ENCODE data around the gene ADGRE3. TPM values are rescaled to one million over a fixed set of nuclear protein-coding genes. Genes with fewer than 3 reads are reported as not detected.
A peak's percentile ranks its signal among the peaks of the same experiment; 100 is the strongest.
"Not testable (repeated sequence)": the region's sequence is repeated elsewhere in the genome, so short reads cannot be mapped to it uniquely, and the experiment has no call there.

Gene ADGRE3
- total RNA-seq, 6 donors from 2014 or later, result 0.76 to 9.6 (median 2.4) TPM; not detected in 1

- DNase-seq (no peak), ATAC-seq (ENCODE audit: low FRiP score in 2 of 2) (no peak)
- no peaks in the 10 kb centered on the region for H3K9me3 ChIP-seq
- H3K4me1 ChIP-seq, result no peaks in the 10 kb centered on the region
- no peaks in the 10 kb centered on the region for H3K27me3 ChIP-seq
- no peak for TF ChIP-seq CTCF (IDR thresholded peaks at IDR 0.05)
- no peak for TF ChIP-seq EP300 (IDR thresholded peaks at IDR 0.05)
- TF ChIP-seq POLR2AphosphoS5 (IDR thresholded peaks at IDR 0.05), result no peak
- no peak for TF ChIP-seq POLR2A (IDR thresholded peaks at IDR 0.05)
- H3K27ac ChIP-seq, result no peak overlapping the region
- no peak overlapping the region for H3K4me3 ChIP-seq
- no peaks in the 10 kb centered on the region for H3K36me3 ChIP-seq
- 64 to 77% methylated on average over 9 of the region's 9 CpGs for WGBS, 2 donors
These were observed 68.0 kb downstream of the ADGRE3 start for GRCh38 chr19:14606627-14607026.

- H3K4me1 ChIP-seq, result no peaks in the 10 kb centered on the region
- H3K9me3 ChIP-seq, result no peaks in the 10 kb centered on the region
- WGBS, 2 donors, result 70 to 90% methylated on average over 2 of the region's 2 CpGs
- ATAC-seq (ENCODE audit: low FRiP score in 2 of 2) (no peak), DNase-seq (no peak)
- TF ChIP-seq POLR2AphosphoS5 (IDR thresholded peaks at IDR 0.05) (no peak), POLR2A (IDR thresholded peaks at IDR 0.05) (no peak), CTCF (IDR thresholded peaks at IDR 0.05) (no peak), EP300 (IDR thresholded peaks at IDR 0.05) (no peak)
- H3K27ac ChIP-seq, result no peak overlapping the region
- no peaks in the 10 kb centered on the region for H3K27me3 ChIP-seq
- no peaks in the 10 kb centered on the region for H3K36me3 ChIP-seq
- H3K4me3 ChIP-seq, result no peak overlapping the region
These were observed 70.7 kb downstream of the ADGRE3 start for GRCh38 chr19:14603990-14604387.

GRCh38 chr19:14599548-14600147, 75.0 kb downstream of the ADGRE3 start:
- no peaks in the 10 kb centered on the region for H3K27me3 ChIP-seq
- no peaks in the 10 kb centered on the region for H3K9me3 ChIP-seq
- no peaks in the 10 kb centered on the region for H3K36me3 ChIP-seq
- no peak for DNase-seq
- TF ChIP-seq CTCF (IDR thresholded peaks at IDR 0.05) (no peak), POLR2A (IDR thresholded peaks at IDR 0.05) (no peak)
- no peak overlapping the region for H3K27ac ChIP-seq
- H3K4me1 ChIP-seq, result no peaks in the 10 kb centered on the region
- no peak for ATAC-seq (ENCODE audit: low FRiP score in 2 of 2)
- no peak overlapping the region for H3K4me3 ChIP-seq
- WGBS, 2 donors, result 90 to 91% methylated on average over 4 to 8 of the region's 8 CpGs

- no peak for ATAC-seq (ENCODE audit: low FRiP score in 2 of 2)
- 85 to 91% methylated on average over 3 of the region's 3 CpGs for WGBS, 2 donors
- Histone ChIP-seq H3K4me1 (no peaks in the 10 kb centered on the region), H3K27me3 (no peaks in the 10 kb centered on the region), H3K4me3 (no peak overlapping the region), H3K9me3 (no peaks in the 10 kb centered on the region), H3K36me3 (no peaks in the 10 kb centered on the region), H3K27ac (no peak overlapping the region)
- no peak for DNase-seq
- TF ChIP-seq POLR2AphosphoS5 (IDR thresholded peaks at IDR 0.05) (no peak), EP300 (IDR thresholded peaks at IDR 0.05) (no peak), POLR2A (IDR thresholded peaks at IDR 0.05) (no peak), CTCF (IDR thresholded peaks at IDR 0.05) (no peak)
These were observed 79.1 kb downstream of the ADGRE3 start for GRCh38 chr19:14595558-14595957.

GRCh38 chr19:14589433-14589832, 85.2 kb downstream of the ADGRE3 start:
- not testable (repeated sequence) for H3K4me1 ChIP-seq; H3K36me3 ChIP-seq; H3K27me3 ChIP-seq; H3K4me3 ChIP-seq; DNase-seq; ATAC-seq (ENCODE audit: low FRiP score in 2 of 2); H3K9me3 ChIP-seq; H3K27ac ChIP-seq
- 94% methylated on average over 3 of the region's 4 CpGs; no CpG with 5 or more reads in 1 of the 2 donors for WGBS, 2 donors

DNA sequence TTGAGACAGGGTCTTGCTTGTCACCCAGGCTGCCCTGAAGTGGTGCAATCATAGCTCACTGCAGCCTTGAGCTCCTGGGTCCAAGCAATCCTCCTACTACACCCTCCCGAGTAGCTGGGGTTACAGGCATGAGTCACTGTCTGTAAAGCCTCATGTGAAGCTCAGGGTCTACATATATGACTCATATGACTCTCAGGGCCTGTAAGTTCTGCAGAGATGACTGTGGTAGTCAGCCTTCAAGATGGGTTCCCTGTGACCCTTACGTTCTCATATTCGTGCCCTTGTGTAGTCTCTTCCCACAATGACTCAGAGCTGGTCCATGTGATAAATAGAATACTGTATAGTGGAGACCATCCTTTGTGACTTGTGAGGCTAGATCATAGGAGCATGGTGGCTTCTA, 89.5 kb downstream of the ADGRE3 start:
- not testable (repeated sequence) for H3K9me3 ChIP-seq, DNase-seq, H3K36me3 ChIP-seq, H3K4me1 ChIP-seq, H3K27ac ChIP-seq, H3K4me3 ChIP-seq, H3K27me3 ChIP-seq
- peak in 1 of 2 donors; percentile 23 for ATAC-seq (ENCODE audit: low FRiP score in 2 of 2)
- 70 to 89% methylated on average over 3 of the region's 3 CpGs for WGBS, 2 donors

GRCh38 chr19:14584372-14584771, 90.3 kb downstream of the ADGRE3 start:
- H3K9me3 ChIP-seq; H3K36me3 ChIP-seq; H3K4me1 ChIP-seq; ATAC-seq (ENCODE audit: low FRiP score in 2 of 2); DNase-seq; H3K27ac ChIP-seq; H3K4me3 ChIP-seq; H3K27me3 ChIP-seq: not testable (repeated sequence)
- 85 to 87% methylated on average over 4 to 5 of the region's 5 CpGs for WGBS, 2 donors
